NCI-H2029 treated with DMSO at 0.1 percent for 48 hours (cell line): ENCODE measurements around the gene CKS1B.

Experiments
- DNase-seq: peaks from one replicate; lab custom pipeline; 2025; lab: John Stamatoyannopoulos, UW

CKS1B gene

GRCh38 chr1:154974102-154974807, at the start of gene CKS1B:
Gene CKS1B (plus strand): TSS chr1:154974681. CDS start chr1:154974746, 65 bp downstream.
- peak; percentile 97 for DNase-seq

- DNase-seq, result no peak
Observed at GRCh38 chr1:154925335-154926170, 48.9 kb upstream of the CKS1B start.

- DNase-seq, result no peak
Observed at GRCh38 chr1:154926201-154926600, 48.3 kb upstream of the CKS1B start.

GRCh38 chr1:154931940-154932487, 42.5 kb upstream of the CKS1B start:
- DNase-seq, result no peak

GRCh38 chr1:154934358-154934948, 40.0 kb upstream of the CKS1B start:
- no peak for DNase-seq

GRCh38 chr1:154935749-154936554, 38.5 kb upstream of the CKS1B start:
- DNase-seq, result no peak

GRCh38 chr1:154936555-154937084, 37.9 kb upstream of the CKS1B start, which contains the start of gene PMVK:
Gene PMVK (minus strand): TSS chr1:154936719. CDS start chr1:154936685, 34 bp downstream.
- DNase-seq, result peak; percentile 93

GRCh38 chr1:154937085-154937987, 37.1 kb upstream of the CKS1B start:
- peak; percentile 93 for DNase-seq

- no peak for DNase-seq
Observed at GRCh38 chr1:154937988-154938386, 36.5 kb upstream of the CKS1B start.

GRCh38 chr1:154938604-154939399, 35.7 kb upstream of the CKS1B start:
- no peak for DNase-seq

- DNase-seq, result no peak
Observed at GRCh38 chr1:154940213-154940560, 34.3 kb upstream of the CKS1B start.

GRCh38 chr1:154940651-154941194, 33.8 kb upstream of the CKS1B start:
- no peak for DNase-seq

GRCh38 chr1:154941333-154942013, 33.0 kb upstream of the CKS1B start:
- no peak for DNase-seq

GRCh38 chr1:154943649-154944400, 30.7 kb upstream of the CKS1B start:
- DNase-seq, result no peak

GRCh38 chr1:154944401-154945159, 29.9 kb upstream of the CKS1B start:
- no peak for DNase-seq

GRCh38 chr1:154945160-154945961, 29.1 kb upstream of the CKS1B start:
- DNase-seq, result no peak
